Lower lobe of right lung (tissue), 2 donors: ENCODE data around the gene FAM114A2. TPM values are rescaled to one million over a fixed set of nuclear protein-coding genes. Genes with fewer than 3 reads are reported as not detected.
"Not testable (repeated sequence)": the region's sequence is repeated elsewhere in the genome, so short reads cannot be mapped to it uniquely, and the experiment has no call there.

ENCODE experiments used
- ATAC-seq, 2 donors: fragments of 200-7000 bp; cut with Tn5 transposase; one replicate each; pipeline ENCODE4 v1.9.1; 2020 to 2022; ENCODE audit warnings: mild to moderate bottlenecking in 2 of 2, moderate library complexity in 2 of 2
- DNase-seq: peaks from one replicate; pipeline ENCODE4 v3.0.0-alpha.2; 2020
- H3K27ac ChIP-seq: fragments of 200-600 bp; one replicate; pipeline ENCODE4 v1.8.0; 2022
- H3K27me3 ChIP-seq: fragments of 200-600 bp; one replicate; pipeline ENCODE4 v1.8.0; 2022; ENCODE audit warnings: low read depth
- H3K36me3 ChIP-seq: fragments of 200-600 bp; one replicate; pipeline ENCODE4 v1.8.0; 2022; ENCODE audit warnings: mild to moderate bottlenecking
- H3K4me1 ChIP-seq: fragments of 200-600 bp; one replicate; pipeline ENCODE4 v1.8.0; 2022
- H3K4me3 ChIP-seq: fragments of 200-600 bp; one replicate; pipeline ENCODE4 v1.8.0; 2022; ENCODE audit warnings: mild to moderate bottlenecking
- H3K9me3 ChIP-seq: fragments of 200-600 bp; one replicate; pipeline ENCODE4 v1.8.0; 2022
- intact Hi-C: fragments of 100-400 bp; cut with DNase I; formaldehyde crosslinking; loops from one replicate; pipeline ENCODE4 v1.11.0; 2022
- total RNA-seq: library from RNA; stranded (reverse); fragmentation: NEBNext Ultra II Directional; extraction: Animal tissue kit (Norgen Biotek cat#: 25700); gene quantifications from one replicate; pipeline ENCODE4 v1.2.1, GENCODE V29; 2021
- TF ChIP-seq, protein P1 (sequence below): fragments of 200-600 bp; IDR thresholded peaks from one replicate; pipeline ENCODE4 v1.8.0; 2022; ENCODE audit warnings: antibody characterized with exemption, mild to moderate bottlenecking
- donor health status: DM: no; HTN: yes; CAD: no; lungs with severe emphysema.

FAM114A2 gene
- total RNA-seq, 1 donor from 2014 or later = 39.6 TPM

DNA sequence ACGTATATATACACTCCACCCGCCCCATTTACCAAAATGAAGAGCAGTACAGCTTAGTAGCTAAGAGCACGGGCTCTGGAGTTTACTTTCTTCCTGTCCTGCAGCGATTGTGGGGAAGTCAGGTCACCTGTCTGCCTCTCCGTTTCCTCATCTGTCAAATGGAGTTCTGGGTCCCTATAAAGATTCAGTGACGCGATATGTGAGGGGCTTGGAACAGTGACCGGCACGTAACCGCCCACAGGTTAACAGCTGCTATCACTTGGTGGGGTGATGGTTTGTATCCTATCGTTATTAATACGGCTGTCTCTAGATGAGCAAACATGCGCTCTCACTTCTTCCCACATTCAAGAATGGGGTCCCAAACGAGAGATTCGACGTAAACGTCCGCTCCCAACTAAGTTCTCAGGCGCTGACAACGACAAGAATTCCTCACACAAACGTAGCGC lies 426 bp downstream of the FAM114A2 start:
- Histone ChIP-seq H3K4me1 (peaks cover 48% of the 10 kb centered on the region), H3K4me3 (peak overlapping the region; percentile 81), H3K9me3 (no peaks in the 10 kb centered on the region), H3K36me3 (peaks cover under 1% of the 10 kb centered on the region), H3K27me3 (no peaks in the 10 kb centered on the region), H3K27ac (peak overlapping the region; percentile 89)
- peak; percentile 62 to 72 for ATAC-seq
- TF ChIP-seq, protein P1, sequence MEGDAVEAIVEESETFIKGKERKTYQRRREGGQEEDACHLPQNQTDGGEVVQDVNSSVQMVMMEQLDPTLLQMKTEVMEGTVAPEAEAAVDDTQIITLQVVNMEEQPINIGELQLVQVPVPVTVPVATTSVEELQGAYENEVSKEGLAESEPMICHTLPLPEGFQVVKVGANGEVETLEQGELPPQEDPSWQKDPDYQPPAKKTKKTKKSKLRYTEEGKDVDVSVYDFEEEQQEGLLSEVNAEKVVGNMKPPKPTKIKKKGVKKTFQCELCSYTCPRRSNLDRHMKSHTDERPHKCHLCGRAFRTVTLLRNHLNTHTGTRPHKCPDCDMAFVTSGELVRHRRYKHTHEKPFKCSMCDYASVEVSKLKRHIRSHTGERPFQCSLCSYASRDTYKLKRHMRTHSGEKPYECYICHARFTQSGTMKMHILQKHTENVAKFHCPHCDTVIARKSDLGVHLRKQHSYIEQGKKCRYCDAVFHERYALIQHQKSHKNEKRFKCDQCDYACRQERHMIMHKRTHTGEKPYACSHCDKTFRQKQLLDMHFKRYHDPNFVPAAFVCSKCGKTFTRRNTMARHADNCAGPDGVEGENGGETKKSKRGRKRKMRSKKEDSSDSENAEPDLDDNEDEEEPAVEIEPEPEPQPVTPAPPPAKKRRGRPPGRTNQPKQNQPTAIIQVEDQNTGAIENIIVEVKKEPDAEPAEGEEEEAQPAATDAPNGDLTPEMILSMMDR = no peak
- intact Hi-C loops = no loop called here
- DNase-seq = no peak

- TF ChIP-seq, protein P1 = no peak
- Histone ChIP-seq H3K36me3 (peaks cover 21% of the 10 kb centered on the region), H3K4me3 (no peak overlapping the region), H3K4me1 (peaks cover 24% of the 10 kb centered on the region), H3K27ac (no peak overlapping the region), H3K27me3 (no peaks in the 10 kb centered on the region), H3K9me3 (no peaks in the 10 kb centered on the region)
- ATAC-seq = no peak
- intact Hi-C loops = no loop called here
- DNase-seq = no peak
Observed at GRCh38 chr5:154034944-154035343, 3.8 kb downstream of the FAM114A2 start.

DNA sequence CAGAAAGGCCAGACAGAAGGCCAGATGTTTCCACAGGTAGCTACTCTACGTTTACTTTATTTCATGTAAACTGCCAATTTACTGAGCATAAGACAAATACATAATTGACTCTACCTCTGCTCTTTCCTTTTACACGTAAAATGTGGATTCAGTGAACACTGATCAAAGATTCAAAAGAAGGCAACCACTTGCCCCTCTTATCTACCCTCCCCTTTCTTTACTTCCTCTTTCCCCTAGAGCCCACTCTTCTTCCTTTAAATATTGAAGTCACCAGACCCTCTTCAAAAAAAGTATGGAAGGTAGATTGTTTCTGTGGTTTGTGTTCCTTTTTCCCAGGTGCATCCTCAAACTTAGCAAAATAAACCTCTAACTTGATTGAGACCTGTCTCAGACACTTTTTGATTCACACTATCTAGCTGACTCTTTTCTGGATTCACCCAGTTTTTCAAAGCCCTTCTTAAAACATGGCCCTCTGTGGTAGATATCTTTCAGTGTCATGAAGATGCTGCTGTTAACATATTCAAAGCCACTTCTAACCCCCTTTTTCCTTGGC lies 6.7 kb downstream of the FAM114A2 start:
- intact Hi-C loops = no loop called here
- ATAC-seq = no peak
- H3K36me3 ChIP-seq = peaks cover 47% of the 10 kb centered on the region
- TF ChIP-seq, protein P1 = no peak
- H3K4me3 ChIP-seq = no peak overlapping the region
- peaks cover 5% of the 10 kb centered on the region for H3K4me1 ChIP-seq
- no peaks in the 10 kb centered on the region for H3K9me3 ChIP-seq
- no peak overlapping the region for H3K27ac ChIP-seq
- no peak for DNase-seq
- H3K27me3 ChIP-seq = no peaks in the 10 kb centered on the region

- intact Hi-C loops = no loop called here
- Histone ChIP-seq H3K27me3 (no peaks in the 10 kb centered on the region), H3K27ac (no peak overlapping the region), H3K9me3 (no peaks in the 10 kb centered on the region), H3K36me3 (peaks cover 65% of the 10 kb centered on the region), H3K4me3 (no peak overlapping the region), H3K4me1 (no peaks in the 10 kb centered on the region)
- TF ChIP-seq, protein P1 = no peak
- DNase-seq (no peak), ATAC-seq (no peak)
Observed at GRCh38 chr5:154025951-154026350, 12.8 kb downstream of the FAM114A2 start.

DNA sequence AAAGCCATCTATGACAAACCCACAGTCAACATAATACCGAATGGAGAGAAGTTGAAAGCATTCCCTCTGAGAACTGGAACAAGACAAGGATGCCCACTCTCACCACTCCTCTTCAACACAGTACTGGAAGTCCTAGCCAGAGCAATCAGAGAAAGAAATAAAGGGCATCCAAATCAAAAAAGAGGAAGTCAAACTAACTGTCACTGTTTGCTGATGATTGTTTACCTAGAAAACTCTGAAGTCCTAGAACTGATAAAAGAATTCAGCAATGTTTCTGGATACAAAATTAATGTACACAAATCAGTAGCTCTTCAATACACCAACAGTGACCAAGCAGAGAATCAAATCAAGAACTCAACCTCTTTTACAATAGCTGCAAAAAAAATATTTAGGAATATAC lies 19.8 kb downstream of the FAM114A2 start:
- H3K4me3 ChIP-seq, DNase-seq, H3K27ac ChIP-seq, H3K9me3 ChIP-seq, H3K27me3 ChIP-seq, H3K4me1 ChIP-seq, ATAC-seq, intact Hi-C loops: not testable (repeated sequence)
- H3K36me3 ChIP-seq = peaks cover 26% of the 10 kb centered on the region

GRCh38 chr5:154015071-154015693 lies 23.5 kb downstream of the FAM114A2 start:
- TF ChIP-seq, protein P1 = no peak
- H3K27ac ChIP-seq = no peak overlapping the region
- DNase-seq = no peak
- H3K4me3 ChIP-seq = no peak overlapping the region
- H3K4me1 ChIP-seq = no peaks in the 10 kb centered on the region
- H3K36me3 ChIP-seq = peaks cover 31% of the 10 kb centered on the region
- intact Hi-C loops = no loop called here
- no peaks in the 10 kb centered on the region for H3K9me3 ChIP-seq
- no peak for ATAC-seq
- no peaks in the 10 kb centered on the region for H3K27me3 ChIP-seq
